ENCODE data around the gene ADAMTS12.

The ADAMTS12 gene

DNA sequence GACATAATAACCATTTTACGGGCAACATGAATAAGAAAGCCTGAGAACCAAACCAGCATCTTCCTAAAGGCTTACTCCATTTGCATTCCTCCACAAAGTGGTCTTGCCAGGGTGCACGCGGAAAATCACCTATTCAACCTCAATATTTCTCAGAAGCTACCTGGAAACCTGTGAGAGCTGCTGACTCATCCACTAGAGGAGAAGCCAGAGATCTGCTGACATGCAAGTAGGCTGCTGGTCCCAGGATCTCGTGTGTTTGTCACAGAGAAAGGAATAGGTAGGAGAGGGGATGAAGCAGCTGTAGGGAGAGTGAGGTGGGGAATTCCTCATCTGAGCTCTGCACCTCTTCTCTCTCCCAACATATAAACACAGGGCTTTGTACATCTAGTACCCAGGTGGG lies 138.1 kb downstream of the ADAMTS12 start:
- DNase-seq: no peak

GRCh38 chr5:33748754-33749153 lies 143.0 kb downstream of the ADAMTS12 start:
- DNase-seq: no peak

- no peak for DNase-seq
Measured at GRCh38 chr5:33745101-33745770, 146.6 kb downstream of the ADAMTS12 start.

DNA sequence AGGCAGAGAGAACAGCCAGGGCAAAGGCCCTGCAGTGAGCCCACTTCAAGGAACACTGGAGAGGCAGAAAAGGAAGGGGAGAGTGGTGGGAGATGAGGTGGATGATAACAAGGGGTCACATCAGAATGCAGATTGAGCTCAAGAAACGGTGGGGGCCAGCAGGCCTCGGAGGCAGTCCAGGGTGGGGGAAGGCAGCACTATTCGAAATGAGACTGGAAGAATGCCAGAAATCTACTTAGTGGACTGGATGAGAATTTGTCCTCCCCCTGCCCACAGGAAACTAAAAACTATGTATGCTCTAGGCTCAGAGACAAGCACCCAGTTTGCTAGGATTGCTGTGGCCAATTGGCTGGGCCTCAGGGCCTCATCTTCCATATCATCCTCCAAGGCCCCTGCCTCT lies 148.7 kb downstream of the ADAMTS12 start:
- DNase-seq: no peak

- DNase-seq: no peak
Measured at GRCh38 chr5:33742181-33742580, 149.6 kb downstream of the ADAMTS12 start.

- no peak for DNase-seq
Measured at GRCh38 chr5:33738967-33739366, 152.8 kb downstream of the ADAMTS12 start.

DNA sequence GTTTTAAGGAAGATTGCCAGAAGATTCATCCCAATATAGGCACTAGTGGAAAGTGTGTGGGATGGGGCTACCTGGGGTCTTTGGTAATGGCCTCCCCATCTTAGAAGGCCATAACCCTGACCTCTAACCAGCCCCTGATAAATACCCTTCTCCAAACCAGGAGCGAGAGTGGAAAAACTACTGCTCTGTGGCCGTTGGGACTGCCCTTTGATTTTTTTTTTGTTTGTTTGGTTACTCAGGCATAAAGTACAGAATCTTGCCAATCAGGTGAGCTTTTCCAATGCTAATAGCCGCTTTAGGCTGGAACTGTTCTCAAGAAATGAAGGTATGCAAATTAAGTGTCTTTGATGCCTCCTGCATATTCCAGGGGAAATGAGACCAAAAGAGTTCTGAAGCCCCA lies 153.7 kb downstream of the ADAMTS12 start:
- DNase-seq: no peak

- no peak for DNase-seq
Measured at GRCh38 chr5:33737697-33738096, 154.1 kb downstream of the ADAMTS12 start.

GRCh38 chr5:33737284-33737683 lies 154.5 kb downstream of the ADAMTS12 start:
- DNase-seq: no peak

GRCh38 chr5:33736510-33736909 lies 155.3 kb downstream of the ADAMTS12 start:
- DNase-seq: no peak

DNA sequence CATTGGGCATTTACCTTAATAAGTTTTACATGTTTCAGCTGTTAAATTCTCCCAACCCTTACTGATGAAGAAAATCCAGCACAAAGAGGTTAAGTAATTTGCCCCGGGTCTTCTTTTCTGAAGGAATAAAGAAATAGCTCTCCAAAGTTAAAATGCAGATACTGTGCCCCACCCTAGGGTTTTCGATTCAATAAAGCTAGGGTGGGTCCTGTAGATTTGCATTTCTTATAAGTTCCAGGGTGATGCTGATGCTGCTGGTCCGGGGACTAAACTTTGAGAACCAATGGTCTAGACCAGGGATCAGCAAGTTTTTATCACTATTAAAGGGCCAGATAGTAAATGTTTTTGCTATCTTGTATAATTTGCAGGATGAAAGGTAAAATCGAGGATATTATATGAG lies 156.7 kb downstream of the ADAMTS12 start:
- DNase-seq: no peak

- DNase-seq: no peak
Measured at GRCh38 chr5:33734537-33734936, 157.3 kb downstream of the ADAMTS12 start.

DNA sequence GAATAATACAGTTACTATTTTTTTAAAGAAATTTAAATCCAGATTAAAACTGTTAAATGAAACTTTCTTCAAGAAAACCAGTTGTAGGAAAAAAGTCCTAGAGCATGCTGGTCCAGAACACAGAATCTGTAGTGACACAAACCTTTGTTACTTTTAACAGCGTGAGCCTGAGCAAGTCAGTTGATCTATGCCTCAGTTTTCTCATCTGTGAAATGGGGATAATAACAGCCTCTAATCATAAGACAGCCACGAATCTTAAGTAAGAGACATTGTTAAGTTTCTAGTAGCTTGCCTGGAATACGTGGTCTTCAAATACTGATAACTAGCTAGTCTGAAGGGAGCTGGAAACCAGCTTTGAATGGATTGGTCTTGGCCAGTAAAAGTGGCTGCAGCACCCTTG lies 158.6 kb downstream of the ADAMTS12 start:
- DNase-seq: no peak

DNA sequence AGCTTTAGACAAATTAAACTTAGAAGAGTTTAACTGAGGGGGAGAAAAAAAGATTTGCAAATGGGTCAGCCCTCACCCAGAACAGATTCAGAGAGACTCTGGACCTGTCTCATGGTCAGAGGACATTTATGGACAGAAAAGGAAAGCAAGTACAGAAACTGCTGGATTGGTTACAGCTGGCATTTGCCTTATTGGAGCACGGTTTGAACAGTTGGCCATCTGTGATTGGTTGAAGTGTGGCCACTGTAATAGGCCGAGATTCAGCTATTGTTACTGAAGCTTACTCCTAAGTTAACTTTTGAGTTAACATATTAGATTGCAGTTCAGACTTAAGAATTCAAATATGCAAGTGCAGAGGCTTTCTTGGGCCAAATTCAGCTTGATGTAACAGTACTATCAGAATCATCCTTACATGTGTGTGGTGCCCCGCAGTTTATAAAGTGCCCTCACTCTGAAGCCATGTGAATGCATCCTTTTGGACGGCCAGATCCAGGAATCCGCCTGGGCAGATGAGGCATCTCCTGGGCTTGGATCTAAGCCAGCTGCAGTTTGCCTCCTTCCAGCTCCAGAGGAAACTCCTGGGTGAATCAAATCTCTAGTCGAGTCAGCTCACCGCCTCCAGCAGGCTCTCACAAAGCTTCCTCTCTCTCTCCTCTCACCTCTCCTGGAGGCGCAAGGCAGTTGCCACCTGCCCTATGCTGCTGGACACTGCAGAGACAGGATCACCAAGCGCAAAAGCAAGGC lies 165.2 kb downstream of the ADAMTS12 start:
- no peak for DNase-seq

GRCh38 chr5:33725806-33726205 lies 166.0 kb downstream of the ADAMTS12 start:
- no peak for DNase-seq

DNA sequence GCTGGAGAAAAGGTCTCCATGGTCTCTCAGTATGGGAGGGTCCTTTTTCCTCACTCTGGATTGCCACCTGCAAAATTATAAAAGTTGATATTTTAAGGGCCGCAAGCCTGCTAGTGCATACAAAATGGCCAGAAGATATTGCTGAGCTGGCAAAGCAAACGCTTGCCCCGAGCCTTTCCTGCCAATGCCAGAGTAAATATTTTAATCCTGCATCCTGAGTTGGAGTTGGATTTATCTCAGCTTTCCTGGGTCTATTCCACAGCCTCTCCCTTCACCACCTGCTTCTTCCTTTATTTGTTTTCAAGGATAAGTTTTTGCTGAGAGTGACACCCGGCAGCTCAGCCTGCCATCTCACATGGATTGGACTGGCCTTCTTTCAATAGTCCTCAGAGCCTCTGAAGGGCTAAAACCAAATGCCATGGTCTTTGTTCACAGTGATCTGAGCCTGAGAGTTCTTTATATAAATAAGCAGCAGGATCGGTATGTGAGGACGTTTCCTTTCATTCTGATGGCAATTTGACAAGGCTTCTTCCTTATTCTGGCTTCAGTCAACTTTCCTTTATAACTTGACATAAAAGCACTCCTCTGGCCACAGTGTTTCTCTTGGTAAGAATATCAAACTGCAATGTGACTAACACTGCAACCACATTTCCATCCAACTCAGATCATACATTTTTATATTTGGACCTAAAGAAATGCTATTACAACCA lies 170.1 kb downstream of the ADAMTS12 start:
- no peak for DNase-seq

- no peak for DNase-seq
Measured at GRCh38 chr5:33720176-33720575, 171.6 kb downstream of the ADAMTS12 start.

GRCh38 chr5:33719769-33720168 lies 172.0 kb downstream of the ADAMTS12 start:
- no peak for DNase-seq

DNA sequence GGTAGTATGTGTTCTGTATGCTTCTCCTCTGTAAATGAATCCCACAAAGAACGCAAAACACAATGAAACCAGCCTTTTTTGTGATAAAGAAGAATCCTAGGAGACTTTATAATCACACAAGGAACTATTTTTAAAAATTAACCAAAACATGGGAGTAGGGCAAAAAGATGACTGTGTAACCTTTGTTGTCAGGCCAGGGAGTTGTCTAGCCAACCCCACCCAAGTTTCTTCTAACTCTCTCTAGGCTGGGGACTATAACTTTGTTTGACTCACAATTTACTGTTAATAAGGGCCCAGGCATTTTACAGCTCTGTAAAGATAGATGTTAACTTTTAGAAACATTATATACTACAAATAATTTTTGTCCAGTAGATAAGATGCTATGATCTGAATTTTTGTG lies 176.1 kb downstream of the ADAMTS12 start:
- DNase-seq: no peak

DNA sequence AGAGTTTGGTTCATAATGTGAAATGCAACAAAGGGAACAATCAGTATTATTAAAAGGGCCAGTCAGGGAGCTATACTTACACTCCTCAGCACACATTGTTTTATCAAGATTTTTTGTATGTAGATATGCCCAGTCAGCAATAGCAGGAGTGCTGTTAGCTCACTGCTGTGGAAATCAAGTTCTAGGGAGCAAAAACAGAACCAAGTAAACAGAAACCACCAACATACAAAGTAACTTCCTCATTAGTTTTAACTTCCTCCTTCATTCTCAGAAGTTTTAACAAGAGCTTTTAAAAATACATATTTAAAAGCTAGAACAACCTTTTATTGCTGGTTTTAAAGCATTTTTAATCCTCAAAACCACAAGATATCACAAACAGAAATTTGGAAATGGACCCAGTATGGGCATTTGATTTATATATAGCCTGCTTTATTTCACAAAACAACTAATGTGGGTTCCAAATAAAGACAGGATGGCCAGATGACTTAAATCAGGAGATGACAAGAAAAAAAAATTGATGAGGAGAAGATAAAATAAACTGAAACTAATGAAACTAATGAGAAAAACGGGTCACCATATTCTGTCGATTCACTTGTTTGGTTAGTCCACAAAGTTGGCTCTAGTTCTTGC lies 178.5 kb downstream of the ADAMTS12 start:
- DNase-seq: no peak

DNA sequence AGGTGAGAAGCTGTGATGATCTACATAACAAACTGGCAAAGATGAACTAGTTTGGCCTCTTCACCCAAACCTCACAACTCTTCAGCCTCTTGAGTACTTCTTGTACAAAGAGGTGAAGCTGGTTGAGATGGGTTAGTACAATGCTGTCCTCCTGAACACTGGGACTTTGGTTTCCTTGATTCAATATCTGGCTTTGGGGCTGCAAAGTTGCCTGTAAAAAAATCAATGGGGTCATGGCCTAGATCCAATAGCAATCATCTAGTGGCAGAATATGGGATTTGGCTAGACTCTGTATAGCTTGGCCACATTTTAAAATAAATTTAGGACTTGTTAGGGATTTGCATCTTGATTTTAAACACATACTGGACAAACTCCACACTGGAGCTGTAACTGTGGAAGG lies 179.1 kb downstream of the ADAMTS12 start:
- DNase-seq: no peak

- no peak for DNase-seq
Measured at GRCh38 chr5:33711094-33711679, 180.6 kb downstream of the ADAMTS12 start.

DNA sequence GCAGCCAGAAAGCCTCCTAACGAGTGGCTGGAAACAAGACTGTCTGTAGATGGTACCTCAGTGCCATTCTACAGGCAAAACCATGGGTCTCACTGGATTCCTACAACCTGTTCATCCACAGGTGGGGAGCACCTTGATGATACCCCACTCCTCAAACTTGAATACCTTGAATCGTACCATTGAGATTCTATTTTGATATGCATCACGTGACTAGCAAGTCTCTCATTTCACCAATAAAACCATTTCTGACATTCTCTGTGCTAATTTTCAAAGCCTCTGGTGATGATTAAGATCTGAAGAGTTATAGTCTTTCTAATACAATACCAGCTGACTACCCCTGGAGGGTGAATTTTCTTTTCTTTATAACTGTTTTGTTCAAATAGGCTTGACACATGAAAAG lies 188.9 kb downstream of the ADAMTS12 start:
- DNase-seq: no peak
